ENCODE results near the gene ZNF414.

ZNF414 gene

GRCh38 chr19:8490395-8490760 lies 23.6 kb downstream of the ZNF414 start:
- no peak for DNase-seq (ENCODE audit: low spot score)

- DNase-seq (ENCODE audit: low spot score), result no peak
Measured at GRCh38 chr19:8489561-8490394, 24.2 kb downstream of the ZNF414 start.

DNA sequence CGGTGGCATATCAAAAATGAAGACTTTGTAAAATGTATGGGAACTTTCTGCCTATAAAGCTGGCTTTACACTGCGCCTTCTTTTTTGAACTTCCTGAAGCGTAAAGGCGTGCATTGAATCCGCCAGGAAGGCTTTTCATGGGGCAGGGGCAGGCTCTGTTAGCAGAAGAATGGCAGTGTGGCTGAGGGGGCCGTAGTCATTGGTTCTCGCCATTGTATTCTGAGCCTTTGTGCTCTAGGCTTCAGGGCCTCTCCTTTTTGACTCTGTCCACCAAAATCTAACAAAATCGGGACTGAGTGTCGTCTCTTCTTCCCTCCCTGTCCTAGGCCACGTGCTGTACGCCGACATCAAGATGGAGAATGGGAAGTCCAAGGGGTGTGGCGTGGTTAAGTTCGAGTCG lies 25.6 kb downstream of the ZNF414 start:
- no peak for DNase-seq (ENCODE audit: low spot score)

DNA sequence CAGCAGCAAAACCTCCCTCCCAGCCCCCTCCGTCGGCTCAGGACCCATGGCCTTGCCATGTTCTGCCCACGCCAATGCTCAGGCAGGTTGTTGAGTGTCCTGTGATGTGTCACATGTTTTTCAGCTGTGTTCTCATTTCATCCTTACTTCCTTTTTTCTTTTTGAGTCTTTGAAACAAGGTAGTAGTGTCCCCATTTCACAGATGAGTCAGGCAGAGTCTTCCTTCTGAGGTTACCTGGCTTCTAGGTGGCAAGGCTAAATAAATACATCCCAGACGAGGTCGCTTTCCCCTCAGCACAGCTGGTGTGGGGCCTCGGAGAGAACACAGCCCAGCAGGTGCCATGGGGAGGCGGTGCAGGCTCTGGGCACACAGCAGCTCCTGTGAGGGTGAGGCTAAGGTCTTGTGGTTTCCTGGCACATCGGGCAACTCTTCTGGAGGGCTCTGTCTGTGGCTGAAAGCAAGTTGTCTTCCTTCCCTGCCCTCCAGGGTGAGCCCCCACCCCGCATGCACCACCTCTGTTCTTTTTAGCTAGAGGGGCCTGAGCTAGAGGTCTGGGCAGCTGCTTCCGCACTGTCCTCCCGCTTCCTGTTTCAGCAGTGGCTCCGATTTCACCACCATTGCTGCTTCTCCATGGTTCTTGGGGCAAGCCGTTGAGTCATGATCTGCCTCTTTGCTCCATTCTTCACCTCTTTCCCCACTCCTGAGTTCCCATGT lies 26.7 kb downstream of the ZNF414 start:
- no peak for DNase-seq (ENCODE audit: low spot score)

GRCh38 chr19:8486661-8487136 lies 27.3 kb downstream of the ZNF414 start:
- DNase-seq (ENCODE audit: low spot score), result no peak

GRCh38 chr19:8485561-8486371 lies 28.2 kb downstream of the ZNF414 start:
- no peak for DNase-seq (ENCODE audit: low spot score)

- no peak for DNase-seq (ENCODE audit: low spot score)
Measured at GRCh38 chr19:8484331-8484894, 29.6 kb downstream of the ZNF414 start.

DNA sequence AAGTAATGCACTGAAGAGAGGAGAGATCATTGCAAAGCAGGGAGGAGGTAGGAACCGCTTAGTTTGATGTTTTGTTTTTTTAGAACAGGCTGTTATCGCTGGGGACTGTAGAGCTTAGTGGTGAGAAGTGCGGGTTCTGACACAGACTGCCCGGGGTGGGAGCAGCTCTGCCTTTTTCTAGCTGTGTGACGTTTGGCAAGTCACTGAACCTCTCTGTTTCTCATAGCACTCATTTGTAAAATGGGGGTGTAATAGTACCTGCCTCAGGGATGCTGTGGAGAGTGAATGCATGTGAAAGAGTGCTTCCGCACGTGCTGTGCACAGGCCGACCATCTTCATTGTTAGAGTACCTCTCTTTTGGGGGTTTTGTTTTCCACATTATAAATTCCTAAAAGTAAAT lies 30.8 kb downstream of the ZNF414 start:
- DNase-seq (ENCODE audit: low spot score), result no peak

DNA sequence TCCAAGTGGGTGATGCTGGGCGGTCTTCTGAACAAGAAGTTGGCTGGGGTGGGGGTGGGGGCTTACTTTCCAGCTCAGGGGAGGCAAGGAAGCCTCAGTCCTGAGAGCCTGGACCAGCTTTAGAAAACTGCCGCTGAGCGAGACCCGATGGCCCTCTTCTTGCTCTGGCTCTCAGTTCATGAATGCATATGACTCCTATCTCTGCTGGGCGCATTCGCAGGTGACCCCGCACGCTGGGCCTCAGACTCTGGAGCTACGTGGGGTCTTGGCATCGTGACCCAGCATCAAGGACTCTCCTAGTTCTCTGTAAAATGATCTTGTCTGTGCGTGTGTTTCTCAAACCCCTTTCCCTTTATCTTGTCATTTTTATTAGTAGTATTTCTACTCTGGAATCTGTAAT lies 31.3 kb downstream of the ZNF414 start:
- no peak for DNase-seq (ENCODE audit: low spot score)

- DNase-seq (ENCODE audit: low spot score), result no peak
Measured at GRCh38 chr19:8481616-8482015, 32.4 kb downstream of the ZNF414 start.

- DNase-seq (ENCODE audit: low spot score), result no peak
Measured at GRCh38 chr19:8481201-8481600, 32.8 kb downstream of the ZNF414 start.

DNA sequence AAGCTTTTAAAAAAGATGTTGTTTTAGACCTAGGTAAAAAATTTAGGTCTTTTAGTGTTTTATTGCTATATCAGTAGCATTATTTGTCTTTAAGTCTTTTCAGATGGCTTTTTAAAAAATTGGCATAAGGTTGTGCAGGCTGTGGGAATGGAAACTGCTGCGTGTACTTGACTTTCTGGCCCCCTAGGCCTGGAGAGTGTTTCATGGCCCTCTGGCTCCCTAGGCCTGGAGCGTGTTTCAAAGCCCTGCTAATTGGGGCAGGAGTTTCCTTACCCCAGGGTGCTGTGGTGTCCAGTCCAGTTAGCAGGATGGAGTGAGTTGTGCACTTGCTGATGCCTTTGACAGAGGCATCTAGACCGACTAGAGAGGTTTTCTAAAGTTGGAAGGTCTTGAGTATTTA lies 35.4 kb downstream of the ZNF414 start:
- no peak for DNase-seq (ENCODE audit: low spot score)

DNA sequence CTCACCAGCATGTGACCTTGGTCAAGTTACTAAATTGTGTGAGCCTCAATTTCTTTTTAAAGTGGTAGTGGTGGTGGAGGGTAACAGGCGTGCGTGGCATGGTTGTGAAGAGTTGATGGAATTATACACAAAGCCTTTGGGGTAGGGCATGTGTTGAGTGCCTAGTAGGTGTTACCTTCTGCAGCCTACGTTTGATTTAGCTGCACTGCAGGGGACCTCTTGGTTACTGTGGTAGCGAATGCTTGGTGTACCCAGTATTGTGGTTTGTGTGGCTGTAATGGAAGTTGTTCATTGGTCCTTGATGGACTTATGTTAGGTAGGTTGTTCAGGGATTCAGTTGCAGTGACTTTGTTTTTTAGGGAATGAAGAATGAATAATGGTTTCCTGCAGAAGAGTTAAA lies 36.1 kb downstream of the ZNF414 start:
- no peak for DNase-seq (ENCODE audit: low spot score)

DNA sequence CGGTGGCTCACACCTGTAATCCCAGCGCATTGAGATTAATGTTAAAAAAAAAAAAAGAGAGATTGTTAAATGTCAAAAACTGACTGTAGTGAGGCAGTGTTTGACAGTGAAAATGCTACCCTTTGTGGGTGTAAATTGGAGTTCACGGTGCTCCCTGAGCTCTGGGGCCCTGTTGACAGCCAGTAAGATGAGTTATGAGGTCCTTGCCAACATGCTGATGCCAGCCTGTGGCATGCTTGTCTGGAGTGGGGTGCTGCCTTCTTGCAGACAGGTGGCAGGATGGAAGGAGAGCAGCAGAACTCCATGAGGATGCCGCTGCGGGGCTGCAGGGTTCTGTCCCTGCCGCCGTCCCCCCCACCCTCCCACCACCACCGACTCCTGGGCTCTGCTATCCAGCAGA lies 37.4 kb downstream of the ZNF414 start:
- no peak for DNase-seq (ENCODE audit: low spot score)

GRCh38 chr19:8475005-8475404 lies 39.0 kb downstream of the ZNF414 start:
- no peak for DNase-seq (ENCODE audit: low spot score)

DNA sequence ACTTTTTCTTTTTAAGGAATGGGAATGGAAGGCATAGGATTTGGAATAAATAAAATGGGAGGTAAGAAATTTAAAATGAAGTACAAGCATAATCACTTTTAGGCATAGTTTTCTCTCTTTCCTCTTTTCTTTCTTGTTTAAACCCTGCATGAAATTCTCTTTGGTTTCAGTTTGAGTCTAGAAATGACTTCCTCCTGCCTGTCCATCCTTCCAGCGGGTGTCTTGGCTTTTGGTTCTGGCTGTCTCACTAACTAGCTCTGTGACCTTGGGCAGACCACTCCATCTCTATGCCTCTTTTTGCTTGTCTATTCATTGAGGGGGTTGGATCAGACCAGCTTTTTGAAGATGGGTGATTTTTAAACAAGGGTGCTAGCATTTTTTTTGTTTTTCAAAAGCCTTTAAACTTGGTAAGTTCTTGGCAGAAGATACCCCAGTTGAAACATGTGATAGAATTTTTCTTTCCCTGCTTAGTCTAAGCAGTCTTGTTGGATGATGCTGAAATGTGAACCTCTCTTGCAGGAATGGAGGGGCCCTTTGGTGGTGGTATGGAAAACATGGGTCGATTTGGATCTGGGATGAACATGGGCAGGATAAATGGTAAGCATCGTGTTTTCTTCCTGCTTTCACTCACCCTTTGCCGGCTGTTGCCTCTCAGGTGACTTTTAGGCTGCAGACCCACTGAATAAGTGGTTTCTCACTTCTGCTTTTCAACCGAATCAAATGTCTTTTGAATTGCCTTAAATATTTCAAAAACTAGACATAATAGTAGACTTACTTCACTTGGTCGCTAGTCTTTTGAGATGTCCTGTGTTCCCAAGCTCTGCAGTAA lies 40.1 kb downstream of the ZNF414 start:
- DNase-seq (ENCODE audit: low spot score), result no peak

DNA sequence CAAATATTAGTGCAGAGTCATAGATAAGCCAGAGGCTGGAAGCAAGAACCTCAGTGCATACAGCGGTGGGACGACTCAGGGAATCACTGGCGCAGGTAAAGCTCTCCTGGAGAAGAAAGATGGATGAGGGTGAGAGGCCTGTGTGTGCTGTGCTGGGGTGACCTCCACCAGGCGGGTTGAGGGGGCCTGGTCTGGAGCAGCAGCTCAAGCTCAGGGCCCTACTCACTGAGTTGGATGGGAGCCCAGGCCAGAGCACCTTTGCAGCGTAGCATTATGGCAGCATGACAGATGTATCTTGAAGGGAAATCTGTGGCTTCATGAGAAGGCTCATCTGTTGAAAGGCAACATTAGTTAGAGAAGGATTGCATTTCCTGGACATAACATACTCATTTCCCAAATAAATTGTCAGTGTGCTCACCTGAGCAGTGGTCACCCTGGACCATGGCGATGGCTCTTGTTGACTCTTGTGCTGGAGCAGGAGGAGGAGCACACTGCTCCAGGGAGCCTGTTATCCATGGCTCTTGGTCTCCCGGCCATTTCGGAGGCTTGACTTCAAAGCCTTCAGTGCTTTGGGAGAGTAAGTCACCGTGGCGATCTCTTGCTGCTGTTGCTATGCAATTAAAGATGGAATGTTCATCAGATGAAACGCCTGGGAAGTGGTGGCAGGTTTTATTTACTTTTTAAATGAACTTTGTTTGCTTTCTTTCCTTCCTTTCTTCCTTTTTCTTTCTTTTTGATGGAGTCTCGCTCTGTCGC lies 44.2 kb downstream of the ZNF414 start:
- no peak for DNase-seq (ENCODE audit: low spot score)

GRCh38 chr19:8468761-8469373 lies 45.1 kb downstream of the ZNF414 start:
- no peak for DNase-seq (ENCODE audit: low spot score)

DNA sequence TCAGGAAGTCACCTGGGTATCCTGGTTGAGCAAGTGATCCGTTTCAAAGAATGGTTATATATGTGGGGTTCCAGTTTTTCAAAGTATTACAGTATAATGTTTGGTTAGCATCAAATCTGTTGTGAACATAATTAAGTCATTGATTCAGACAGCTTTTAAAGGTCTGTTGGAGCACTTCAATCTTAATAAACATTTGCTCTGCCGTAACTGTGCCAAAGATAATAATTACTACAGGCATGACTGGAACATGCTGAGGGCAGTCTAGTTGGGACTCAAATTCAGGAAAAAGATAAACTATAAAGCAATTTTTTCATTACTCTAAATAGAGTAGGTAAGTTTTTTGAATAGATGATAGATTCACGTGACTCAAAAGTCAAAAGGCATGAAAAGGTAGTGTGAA lies 45.8 kb downstream of the ZNF414 start:
- no peak for DNase-seq (ENCODE audit: low spot score)

GRCh38 chr19:8466018-8466417 lies 47.9 kb downstream of the ZNF414 start:
- DNase-seq (ENCODE audit: low spot score), result no peak

All from D341Med (cell line).